Neural cell (in vitro differentiated cells): ENCODE data around the gene PID1. TPM values are rescaled to one million over a fixed set of nuclear protein-coding genes. Genes with fewer than 3 reads are reported as not detected.

Experiments
- H2AFZ ChIP-seq: fragments of 200-600, 300-800 bp; sonication (generic), shearing (Covaris generic); 2 replicates; pipeline ENCODE4 v1.6.0; 2014; ENCODE audit warnings: low read depth, mild to moderate bottlenecking, antibody characterized with exemption, low read length, moderate library complexity
- H3F3A ChIP-seq: fragments of 200-600 bp; shearing (Covaris generic); 2 replicates; pipeline ENCODE4 v1.6.1; 2016; ENCODE audit warnings: mild to moderate bottlenecking, moderate library complexity, mixed read lengths, antibody characterized with exemption, low read length; ENCODE audit not compliant: insufficient read depth, poor library complexity, severe bottlenecking
- H3K27ac ChIP-seq: fragments of 200-600, 300-800 bp; sonication (generic), shearing (Covaris generic); 2 replicates; pipeline ENCODE4 v1.5.1; 2014; ENCODE audit warnings: mild to moderate bottlenecking, low read length, moderate library complexity
- H3K27me3 ChIP-seq: fragments of 300-800, 200-600 bp; sonication (generic), shearing (Covaris generic); 2 replicates; pipeline ENCODE4 v1.6.0; 2014; ENCODE audit warnings: mild to moderate bottlenecking, low read depth, low read length, moderate library complexity; ENCODE audit not compliant: insufficient read depth
- H3K36me3 ChIP-seq: fragments of 300-800, 200-600 bp; sonication (generic), shearing (Covaris generic); 2 replicates; pipeline ENCODE4 v1.5.1; 2014; ENCODE audit warnings: mild to moderate bottlenecking, antibody characterized with exemption, low read length, moderate library complexity; ENCODE audit not compliant: insufficient read depth
- H3K4me2 ChIP-seq: fragments of 300-800, 200-600 bp; sonication (generic), shearing (Covaris generic); 2 replicates; pipeline ENCODE4 v1.6.0; 2014; ENCODE audit warnings: mild to moderate bottlenecking, low read length
- H3K4me3 ChIP-seq: fragments of 300-800, 200-600 bp; sonication (generic), shearing (Covaris generic); 2 replicates; pipeline ENCODE4 v1.5.1; 2014; ENCODE audit warnings: mild to moderate bottlenecking, low read length, moderate library complexity
- H3K79me2 ChIP-seq: fragments of 200-600 bp; shearing (Covaris generic); replicated peaks from 2 replicates; pipeline ENCODE4 v1.6.0; 2014; ENCODE audit warnings: mild to moderate bottlenecking, low read length, moderate library complexity; ENCODE audit not compliant: insufficient read depth
- H3K9ac ChIP-seq: fragments of 300-800, 200-600 bp; sonication (generic), shearing (Covaris generic); 2 replicates; pipeline ENCODE4 v1.6.1; 2016; ENCODE audit warnings: mild to moderate bottlenecking, low read length, mixed read lengths
- H3K9me2 ChIP-seq: fragments of 200-600 bp; shearing (Covaris generic); 2 replicates; pipeline ENCODE4 v1.6.1; 2016; ENCODE audit warnings: mild to moderate bottlenecking, low read length, mixed read lengths; ENCODE audit not compliant: insufficient read depth
- H3K9me3 ChIP-seq: fragments of 200-600, 300-800 bp; sonication (generic), shearing (Covaris generic); 2 replicates; pipeline ENCODE4 v1.6.1; 2016; ENCODE audit warnings: mild to moderate bottlenecking, mixed run types, low read length, moderate library complexity, mixed read lengths
- H4K20me1 ChIP-seq: fragments of 200-600 bp; shearing (Covaris generic); 2 replicates; pipeline ENCODE4 v1.6.1; 2016; ENCODE audit warnings: mild to moderate bottlenecking, mixed run types; ENCODE audit not compliant: insufficient read depth
- EP300 ChIP-seq: fragments of 450-650 bp; conservative IDR thresholded peaks from 2 replicates; pipeline ENCODE4 v1.6.1; 2014; ENCODE audit warnings: antibody characterized with exemption, mild to moderate bottlenecking, moderate library complexity; ENCODE audit not compliant: poor library complexity, severe bottlenecking
- EZH2 ChIP-seq: fragments of 200-600, 300-800 bp; shearing (Covaris generic), sonication (generic); IDR thresholded peaks from 2 replicates; pipeline ENCODE4 v1.6.1; 2014; ENCODE audit warnings: antibody characterized with exemption, low read length, borderline replicate concordance, mild to moderate bottlenecking; ENCODE audit not compliant: insufficient read depth, poor library complexity, severe bottlenecking
- MXI1 ChIP-seq: fragments of 450-650 bp; conservative IDR thresholded peaks from 2 replicates; pipeline ENCODE4 v1.6.1; 2014; ENCODE audit warnings: antibody characterized with exemption, mild to moderate bottlenecking; ENCODE audit not compliant: poor library complexity, severe bottlenecking
- POLR2AphosphoS5 ChIP-seq: IDR thresholded peaks from 2 replicates; pipeline ENCODE4 v1.6.1; 2012
- RAD21 ChIP-seq: fragments of 450-650 bp; conservative IDR thresholded peaks from 2 replicates; pipeline ENCODE4 v1.6.1; 2014; ENCODE audit warnings: antibody characterized with exemption, mild to moderate bottlenecking, moderate library complexity
- SMC3 ChIP-seq: fragments of 450-650 bp; conservative IDR thresholded peaks from 2 replicates; pipeline ENCODE4 v1.6.1; 2014; ENCODE audit warnings: antibody characterized with exemption, mild to moderate bottlenecking, moderate library complexity; ENCODE audit not compliant: poor library complexity
- TAF1 ChIP-seq: IDR thresholded peaks from 2 replicates; pipeline ENCODE4 v1.6.1; 2012; ENCODE audit warnings: low read depth
- polyA plus RNA-seq: library from polyadenylated mRNA; depleted of rRNA; stranded (reverse); fragments of >200 nt; gene quantifications from 2 replicates; pipeline ENCODE4 v1.2.3, GENCODE V29; 2014
- TF ChIP-seq, protein P1 (sequence below): fragments of 450-650 bp; IDR thresholded peaks from 2 replicates; pipeline ENCODE4 v1.5.1; 2014; ENCODE audit warnings: antibody characterized with exemption, mild to moderate bottlenecking, moderate library complexity; ENCODE audit not compliant: poor library complexity, severe bottlenecking
- TF ChIP-seq, protein P2 (sequence below): IDR thresholded peaks from 2 replicates; pipeline ENCODE4 v1.6.1; 2012; ENCODE audit warnings: borderline replicate concordance

The PID1 gene
- polyA plus RNA-seq, 1 donor from 2014 or later: 11.0 TPM

- no peaks in the 10 kb centered on the region for H3K9me2 ChIP-seq
- H3K4me3 ChIP-seq: no peak overlapping the region
- TF ChIP-seq EP300 (no peak), MXI1 (no peak), TAF1 (no peak), POLR2AphosphoS5 (no peak), RAD21 (no peak)
- TF ChIP-seq, protein P1, sequence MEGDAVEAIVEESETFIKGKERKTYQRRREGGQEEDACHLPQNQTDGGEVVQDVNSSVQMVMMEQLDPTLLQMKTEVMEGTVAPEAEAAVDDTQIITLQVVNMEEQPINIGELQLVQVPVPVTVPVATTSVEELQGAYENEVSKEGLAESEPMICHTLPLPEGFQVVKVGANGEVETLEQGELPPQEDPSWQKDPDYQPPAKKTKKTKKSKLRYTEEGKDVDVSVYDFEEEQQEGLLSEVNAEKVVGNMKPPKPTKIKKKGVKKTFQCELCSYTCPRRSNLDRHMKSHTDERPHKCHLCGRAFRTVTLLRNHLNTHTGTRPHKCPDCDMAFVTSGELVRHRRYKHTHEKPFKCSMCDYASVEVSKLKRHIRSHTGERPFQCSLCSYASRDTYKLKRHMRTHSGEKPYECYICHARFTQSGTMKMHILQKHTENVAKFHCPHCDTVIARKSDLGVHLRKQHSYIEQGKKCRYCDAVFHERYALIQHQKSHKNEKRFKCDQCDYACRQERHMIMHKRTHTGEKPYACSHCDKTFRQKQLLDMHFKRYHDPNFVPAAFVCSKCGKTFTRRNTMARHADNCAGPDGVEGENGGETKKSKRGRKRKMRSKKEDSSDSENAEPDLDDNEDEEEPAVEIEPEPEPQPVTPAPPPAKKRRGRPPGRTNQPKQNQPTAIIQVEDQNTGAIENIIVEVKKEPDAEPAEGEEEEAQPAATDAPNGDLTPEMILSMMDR: no peak
- H3K9me3 ChIP-seq: no peaks in the 10 kb centered on the region
- no peaks in the 10 kb centered on the region for H4K20me1 ChIP-seq
- no peaks in the 10 kb centered on the region for H3K27me3 ChIP-seq
- H3K9ac ChIP-seq: no peak overlapping the region
- H3K27ac ChIP-seq: no peak overlapping the region
- H3K79me2 ChIP-seq: no peaks in the 10 kb centered on the region
- H3K36me3 ChIP-seq: no peaks in the 10 kb centered on the region
- no peaks in the 10 kb centered on the region for H3F3A ChIP-seq
- no peak overlapping the region for H2AFZ ChIP-seq
- H3K4me2 ChIP-seq: no peak overlapping the region
Measured at GRCh38 chr2:229178706-229179105, 92.4 kb downstream of the PID1 start.

DNA sequence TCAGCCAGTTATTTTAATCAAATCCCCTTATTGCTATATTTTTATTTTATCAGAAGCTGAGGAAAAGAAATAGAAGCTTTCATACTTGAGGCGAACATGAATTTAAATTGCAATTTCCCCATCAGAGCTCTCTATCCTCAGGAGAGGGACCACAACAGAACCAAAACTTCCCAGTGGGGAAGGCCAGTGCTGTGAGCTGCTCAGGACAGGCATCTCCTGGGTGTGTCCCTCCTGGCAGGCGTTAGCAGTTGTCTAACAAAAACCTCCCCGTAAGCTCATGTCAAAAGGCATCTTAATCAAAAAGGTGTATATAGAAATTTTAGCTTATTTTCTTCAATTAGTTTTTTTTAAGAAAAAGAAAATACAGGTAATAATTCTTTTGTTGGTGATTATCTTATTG lies 93.0 kb downstream of the PID1 start:
- H3K79me2 ChIP-seq: no peaks in the 10 kb centered on the region
- TF ChIP-seq TAF1: no peak
- TF ChIP-seq MXI1: no peak
- TF ChIP-seq, protein P2, sequence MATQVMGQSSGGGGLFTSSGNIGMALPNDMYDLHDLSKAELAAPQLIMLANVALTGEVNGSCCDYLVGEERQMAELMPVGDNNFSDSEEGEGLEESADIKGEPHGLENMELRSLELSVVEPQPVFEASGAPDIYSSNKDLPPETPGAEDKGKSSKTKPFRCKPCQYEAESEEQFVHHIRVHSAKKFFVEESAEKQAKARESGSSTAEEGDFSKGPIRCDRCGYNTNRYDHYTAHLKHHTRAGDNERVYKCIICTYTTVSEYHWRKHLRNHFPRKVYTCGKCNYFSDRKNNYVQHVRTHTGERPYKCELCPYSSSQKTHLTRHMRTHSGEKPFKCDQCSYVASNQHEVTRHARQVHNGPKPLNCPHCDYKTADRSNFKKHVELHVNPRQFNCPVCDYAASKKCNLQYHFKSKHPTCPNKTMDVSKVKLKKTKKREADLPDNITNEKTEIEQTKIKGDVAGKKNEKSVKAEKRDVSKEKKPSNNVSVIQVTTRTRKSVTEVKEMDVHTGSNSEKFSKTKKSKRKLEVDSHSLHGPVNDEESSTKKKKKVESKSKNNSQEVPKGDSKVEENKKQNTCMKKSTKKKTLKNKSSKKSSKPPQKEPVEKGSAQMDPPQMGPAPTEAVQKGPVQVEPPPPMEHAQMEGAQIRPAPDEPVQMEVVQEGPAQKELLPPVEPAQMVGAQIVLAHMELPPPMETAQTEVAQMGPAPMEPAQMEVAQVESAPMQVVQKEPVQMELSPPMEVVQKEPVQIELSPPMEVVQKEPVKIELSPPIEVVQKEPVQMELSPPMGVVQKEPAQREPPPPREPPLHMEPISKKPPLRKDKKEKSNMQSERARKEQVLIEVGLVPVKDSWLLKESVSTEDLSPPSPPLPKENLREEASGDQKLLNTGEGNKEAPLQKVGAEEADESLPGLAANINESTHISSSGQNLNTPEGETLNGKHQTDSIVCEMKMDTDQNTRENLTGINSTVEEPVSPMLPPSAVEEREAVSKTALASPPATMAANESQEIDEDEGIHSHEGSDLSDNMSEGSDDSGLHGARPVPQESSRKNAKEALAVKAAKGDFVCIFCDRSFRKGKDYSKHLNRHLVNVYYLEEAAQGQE: no peak
- TF ChIP-seq POLR2AphosphoS5: no peak
- TF ChIP-seq RAD21: no peak
- TF ChIP-seq EP300: no peak
- TF ChIP-seq EZH2: no peak
- TF ChIP-seq, protein P1: no peak
- no peak for TF ChIP-seq SMC3
- H3K4me3 ChIP-seq: no peak overlapping the region
- no peaks in the 10 kb centered on the region for H3K36me3 ChIP-seq
- no peaks in the 10 kb centered on the region for H4K20me1 ChIP-seq
- no peak overlapping the region for H3K4me2 ChIP-seq
- H3K9ac ChIP-seq: no peak overlapping the region
- H3K9me3 ChIP-seq: no peaks in the 10 kb centered on the region
- no peak overlapping the region for H3K27ac ChIP-seq
- H3K9me2 ChIP-seq: no peaks in the 10 kb centered on the region
- H3F3A ChIP-seq: no peaks in the 10 kb centered on the region
- H2AFZ ChIP-seq: no peak overlapping the region
- H3K27me3 ChIP-seq: no peaks in the 10 kb centered on the region
